Measurements from ENCODE around the gene ATG7.

DNA sequence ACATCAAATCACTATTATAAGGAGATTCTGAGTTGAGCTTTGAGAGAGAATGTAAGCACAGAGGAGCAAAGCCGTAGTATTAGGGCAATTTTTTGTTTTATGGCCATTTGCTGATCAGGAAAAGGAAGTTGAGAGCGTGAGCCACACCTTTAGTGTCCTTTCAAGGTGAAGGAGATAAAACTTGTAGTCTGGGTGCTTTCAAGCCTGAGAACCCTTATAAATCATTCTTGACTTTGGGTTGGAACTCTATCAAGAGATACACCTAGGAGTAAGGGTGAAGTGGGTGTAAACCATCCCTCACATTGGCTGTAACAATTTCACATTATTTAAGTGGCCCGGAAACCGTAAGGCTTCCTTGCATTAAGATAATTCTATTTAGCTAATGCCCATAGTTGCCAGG is 122.2 kb downstream of the ATG7 start:
- TF ChIP-seq CEBPB (IDR thresholded peaks at IDR 0.05), result no peak
- TF ChIP-seq USF2 (IDR thresholded peaks at IDR 0.05), result no peak
- TF ChIP-seq POLR2A (IDR thresholded peaks at IDR 0.05; ENCODE audit: low read length), result no peak
- no peak for TF ChIP-seq SREBF2 (IDR thresholded peaks at IDR 0.05)
- TF ChIP-seq, protein P1, sequence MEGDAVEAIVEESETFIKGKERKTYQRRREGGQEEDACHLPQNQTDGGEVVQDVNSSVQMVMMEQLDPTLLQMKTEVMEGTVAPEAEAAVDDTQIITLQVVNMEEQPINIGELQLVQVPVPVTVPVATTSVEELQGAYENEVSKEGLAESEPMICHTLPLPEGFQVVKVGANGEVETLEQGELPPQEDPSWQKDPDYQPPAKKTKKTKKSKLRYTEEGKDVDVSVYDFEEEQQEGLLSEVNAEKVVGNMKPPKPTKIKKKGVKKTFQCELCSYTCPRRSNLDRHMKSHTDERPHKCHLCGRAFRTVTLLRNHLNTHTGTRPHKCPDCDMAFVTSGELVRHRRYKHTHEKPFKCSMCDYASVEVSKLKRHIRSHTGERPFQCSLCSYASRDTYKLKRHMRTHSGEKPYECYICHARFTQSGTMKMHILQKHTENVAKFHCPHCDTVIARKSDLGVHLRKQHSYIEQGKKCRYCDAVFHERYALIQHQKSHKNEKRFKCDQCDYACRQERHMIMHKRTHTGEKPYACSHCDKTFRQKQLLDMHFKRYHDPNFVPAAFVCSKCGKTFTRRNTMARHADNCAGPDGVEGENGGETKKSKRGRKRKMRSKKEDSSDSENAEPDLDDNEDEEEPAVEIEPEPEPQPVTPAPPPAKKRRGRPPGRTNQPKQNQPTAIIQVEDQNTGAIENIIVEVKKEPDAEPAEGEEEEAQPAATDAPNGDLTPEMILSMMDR (IDR thresholded peaks at IDR 0.05), result no peak
- TF ChIP-seq JUNB (IDR thresholded peaks at IDR 0.05), result no peak
- TF ChIP-seq RFX5 (IDR thresholded peaks at IDR 0.05), result no peak

Data from A549 (cell line).